CD8-positive, alpha-beta memory T cell (primary cell): ENCODE results near the gene ATP9B. TPM values are rescaled to one million over a fixed set of nuclear protein-coding genes. Genes with fewer than 3 reads are reported as not detected.
"Not testable (repeated sequence)": the region's sequence is repeated elsewhere in the genome, so short reads cannot be mapped to it uniquely, and the experiment has no call there.

Experiments
- CTCF ChIA-PET: fragments of 350-600 bp; sonication (Branson Sonifier 250); formaldehyde crosslinking; loops from one replicate; lab custom pipeline; 2021; ENCODE audit warnings: antibody characterized with exemption; lab: Charles Lee
- POLR2A ChIA-PET: fragments of 350-600 bp; sonication (Branson Sonifier 250); formaldehyde crosslinking; loops from one replicate; lab custom pipeline; 2021; ENCODE audit warnings: antibody characterized with exemption; lab: Charles Lee
- DNase-seq, 5 donors: peaks; one replicate each; pipeline versions ENCODE4 v3.0.0 to v3.0.0-alpha.2; 2020 to 2022; ENCODE audit warnings: mixed read lengths in 1 of 5
- H3K27ac ChIP-seq: one replicate; pipeline ENCODE4 v1.7.0; 2013; ENCODE audit warnings: low read depth, mild to moderate bottlenecking, low read length, moderate library complexity
- H3K27me3 ChIP-seq: 2 replicates; pipeline ENCODE4 v1.7.0; 2013; ENCODE audit warnings: low read length, mild to moderate bottlenecking; ENCODE audit not compliant: insufficient read depth, poor library complexity, severe bottlenecking
- H3K36me3 ChIP-seq: 2 replicates; pipeline ENCODE4 v1.7.0; 2013; ENCODE audit warnings: mild to moderate bottlenecking, low read length, moderate library complexity; ENCODE audit not compliant: insufficient read depth
- H3K4me1 ChIP-seq: 2 replicates; pipeline ENCODE4 v1.7.0; 2013; ENCODE audit warnings: mild to moderate bottlenecking, low read length, moderate library complexity; ENCODE audit not compliant: insufficient read depth
- H3K4me3 ChIP-seq: 2 replicates; pipeline ENCODE4 v1.7.0; 2013; ENCODE audit warnings: mild to moderate bottlenecking, low read length
- H3K9me3 ChIP-seq: 2 replicates; pipeline ENCODE4 v1.7.0; 2013; ENCODE audit warnings: mild to moderate bottlenecking, low read length
- H3K27ac Mint-ChIP-seq, 8 donors: one replicate each; pipeline ENCODE4 v1.8.0; 2020 to 2021; ENCODE audit warnings: mixed read lengths in 8 of 8, mild to moderate bottlenecking in 6 of 8, inconsistent platforms in 3 of 8, moderate library complexity in 3 of 8
- H3K27me3 Mint-ChIP-seq, 2 donors: one replicate each; pipeline ENCODE4 v1.8.0; 2020 to 2021; ENCODE audit warnings: mixed read lengths in 2 of 2, mild to moderate bottlenecking in 1 of 2, moderate library complexity in 1 of 2
- H3K36me3 Mint-ChIP-seq, 3 donors: one replicate each; pipeline ENCODE4 v1.8.0; 2020 to 2021; ENCODE audit warnings: mixed read lengths in 3 of 3, inconsistent platforms in 1 of 3, mild to moderate bottlenecking in 1 of 3
- H3K4me1 Mint-ChIP-seq, 3 donors: one replicate each; pipeline ENCODE4 v1.8.0; 2020 to 2021; ENCODE audit warnings: mixed read lengths in 3 of 3, inconsistent platforms in 1 of 3, mild to moderate bottlenecking in 1 of 3
- H3K4me3 Mint-ChIP-seq, 7 donors: one replicate each; pipeline ENCODE4 v1.8.0; 2020 to 2021; ENCODE audit warnings: mixed read lengths in 7 of 7, mild to moderate bottlenecking in 6 of 7, moderate library complexity in 4 of 7, inconsistent platforms in 2 of 7
- H3K9me3 Mint-ChIP-seq, 5 donors: one replicate each; pipeline ENCODE4 v1.8.0; 2020 to 2022; ENCODE audit warnings: mixed read lengths in 5 of 5, mild to moderate bottlenecking in 3 of 5, moderate library complexity in 2 of 5, inconsistent platforms in 1 of 5
- polyA plus RNA-seq: library from polyadenylated mRNA; unstranded; fragments of 300-500 nt; fragmentation: Illumina TruSeq; gene quantifications from one replicate; pipeline ENCODE4 v1.2.3, GENCODE V29; 2021
- total RNA-seq, 2 experiments: library from RNA; stranded (reverse); gene quantifications; one replicate each; pipeline ENCODE4 v1.2.3, GENCODE V29; 2021

The ATP9B gene
- total and polyA plus RNA-seq, 3 experiments from 2014 or later: 22.0 to 23.4 (median 22.4) TPM

GRCh38 chr18:79283929-79284328 lies 214.7 kb downstream of the ATP9B start:
- no peak overlapping the region for H3K27ac ChIP-seq
- Mint-ChIP-seq H3K4me3 (no peak overlapping the region), H3K27me3 (no peaks in the 10 kb centered on the region), H3K9me3 (peaks cover 0 to 10% (median 3%) of the 10 kb centered on the region in 5 donors), H3K27ac (no peak overlapping the region), H3K4me1 (peaks cover under 1 to 6% (median 1%) of the 10 kb centered on the region in 3 donors), H3K36me3 (peaks cover 21 to 42% (median 26%) of the 10 kb centered on the region in 3 donors)
- CTCF ChIA-PET: no interaction called here
- peaks cover 4% of the 10 kb centered on the region for H3K36me3 ChIP-seq
- no peak overlapping the region for H3K4me3 ChIP-seq
- POLR2A ChIA-PET: no interaction called here
- no peaks in the 10 kb centered on the region for H3K9me3 ChIP-seq
- no peak for DNase-seq
- no peaks in the 10 kb centered on the region for H3K27me3 ChIP-seq
- H3K4me1 ChIP-seq: no peaks in the 10 kb centered on the region

- peaks cover 7 to 18% (median 10%) of the 10 kb centered on the region in 3 donors for H3K4me1 Mint-ChIP-seq
- DNase-seq, CTCF ChIA-PET, H3K36me3 ChIP-seq, H3K9me3 ChIP-seq, H3K4me3 Mint-ChIP-seq, H3K27me3 ChIP-seq, POLR2A ChIA-PET, H3K9me3 Mint-ChIP-seq, H3K4me3 ChIP-seq, H3K27ac ChIP-seq, H3K27ac Mint-ChIP-seq, H3K27me3 Mint-ChIP-seq, H3K4me1 ChIP-seq: not testable (repeated sequence)
- peaks cover 21 to 34% (median 34%) of the 10 kb centered on the region in 3 donors for H3K36me3 Mint-ChIP-seq
Measured at GRCh38 chr18:79285191-79285590, 216.0 kb downstream of the ATP9B start.

GRCh38 chr18:79290409-79290808 lies 221.2 kb downstream of the ATP9B start:
- H3K27me3 ChIP-seq, H3K9me3 ChIP-seq, H3K4me1 ChIP-seq, H3K27ac ChIP-seq, H3K4me3 ChIP-seq, DNase-seq, POLR2A ChIA-PET, H3K27me3 Mint-ChIP-seq, H3K9me3 Mint-ChIP-seq, CTCF ChIA-PET: not testable (repeated sequence)
- H3K36me3 ChIP-seq: peaks cover 12% of the 10 kb centered on the region
- Mint-ChIP-seq H3K4me1 (peaks cover 12 to 25% (median 18%) of the 10 kb centered on the region in 3 donors), H3K27ac (peak overlapping the region in 2 of 8 donors; percentile 61 to 80), H3K36me3 (peaks cover 16 to 35% (median 16%) of the 10 kb centered on the region in 3 donors), H3K4me3 (peak overlapping the region in 2 of 7 donors; percentile 6 to 23)

GRCh38 chr18:79290876-79291275 lies 221.7 kb downstream of the ATP9B start:
- Mint-ChIP-seq H3K9me3 (peaks cover 0 to 5% (median 1%) of the 10 kb centered on the region in 5 donors), H3K4me1 (peaks cover 12 to 25% (median 18%) of the 10 kb centered on the region in 3 donors), H3K36me3 (peaks cover 16 to 38% (median 16%) of the 10 kb centered on the region in 3 donors), H3K27ac (peak overlapping the region in 1 of 8 donors; percentile 61), H3K27me3 (no peaks in the 10 kb centered on the region), H3K4me3 (peak overlapping the region in 1 of 7 donors; percentile 6)
- Histone ChIP-seq H3K27me3 (no peaks in the 10 kb centered on the region), H3K9me3 (no peaks in the 10 kb centered on the region), H3K36me3 (peaks cover 12% of the 10 kb centered on the region), H3K4me3 (no peak overlapping the region), H3K4me1 (no peaks in the 10 kb centered on the region), H3K27ac (no peak overlapping the region)
- ChIA-PET POLR2A (no interaction called here), CTCF (no interaction called here)
- DNase-seq: no peak

- Histone ChIP-seq H3K27ac (no peak overlapping the region), H3K36me3 (peaks cover 12% of the 10 kb centered on the region), H3K9me3 (no peaks in the 10 kb centered on the region), H3K4me1 (no peaks in the 10 kb centered on the region), H3K27me3 (no peaks in the 10 kb centered on the region), H3K4me3 (no peak overlapping the region)
- H3K4me3 Mint-ChIP-seq: no peak overlapping the region
- peaks cover 17 to 65% (median 24%) of the 10 kb centered on the region in 3 donors for H3K36me3 Mint-ChIP-seq
- no peak for DNase-seq
- POLR2A ChIA-PET: interaction anchor here (0.6 kb wide), 1 partner anchor 385 kb away, joined by 4 read pairs; no protein-coding TSS in a partner anchor
- H3K27ac Mint-ChIP-seq: no peak overlapping the region
- peaks cover 0 to under 1% (median 0%) of the 10 kb centered on the region in 5 donors for H3K9me3 Mint-ChIP-seq
- CTCF ChIA-PET: no interaction called here
- H3K27me3 Mint-ChIP-seq: peaks cover 0 to 1% of the 10 kb centered on the region in 2 donors
- H3K4me1 Mint-ChIP-seq: peaks cover 11 to 16% (median 14%) of the 10 kb centered on the region in 3 donors
Measured at GRCh38 chr18:79294235-79294634, 225.0 kb downstream of the ATP9B start.

GRCh38 chr18:79299272-79299671 lies 230.1 kb downstream of the ATP9B start:
- Mint-ChIP-seq H3K9me3 (no peaks in the 10 kb centered on the region), H3K4me1 (no peaks in the 10 kb centered on the region), H3K27me3 (peaks cover 0 to 1% of the 10 kb centered on the region in 2 donors), H3K4me3 (no peak overlapping the region), H3K27ac (peak overlapping the region in 2 of 8 donors; percentile 8 to 55), H3K36me3 (peaks cover 12 to 67% (median 15%) of the 10 kb centered on the region in 3 donors)
- POLR2A ChIA-PET: no interaction called here
- CTCF ChIA-PET: no interaction called here
- Histone ChIP-seq H3K36me3 (peaks cover 4% of the 10 kb centered on the region), H3K27me3 (no peaks in the 10 kb centered on the region), H3K9me3 (no peaks in the 10 kb centered on the region), H3K27ac (no peak overlapping the region), H3K4me3 (no peak overlapping the region), H3K4me1 (no peaks in the 10 kb centered on the region)
- DNase-seq: no peak

- no peaks in the 10 kb centered on the region for H3K4me1 ChIP-seq
- H3K4me3 ChIP-seq: no peak overlapping the region
- no peaks in the 10 kb centered on the region for H3K9me3 ChIP-seq
- no peaks in the 10 kb centered on the region for H3K27me3 ChIP-seq
- Mint-ChIP-seq H3K27ac (peak overlapping the region in 2 of 8 donors; percentile 55 to 75), H3K27me3 (peaks cover 0 to 1% of the 10 kb centered on the region in 2 donors), H3K4me3 (no peak overlapping the region), H3K4me1 (no peaks in the 10 kb centered on the region), H3K36me3 (peaks cover 8 to 67% (median 14%) of the 10 kb centered on the region in 3 donors), H3K9me3 (no peaks in the 10 kb centered on the region)
- POLR2A ChIA-PET: no interaction called here
- CTCF ChIA-PET: no interaction called here
- H3K27ac ChIP-seq: no peak overlapping the region
- no peak for DNase-seq
- no peaks in the 10 kb centered on the region for H3K36me3 ChIP-seq
Measured at GRCh38 chr18:79299711-79300110, 230.5 kb downstream of the ATP9B start.

- H3K4me1 ChIP-seq: no peaks in the 10 kb centered on the region
- H3K27me3 Mint-ChIP-seq: peaks cover 0 to 1% of the 10 kb centered on the region in 2 donors
- no peaks in the 10 kb centered on the region for H3K9me3 Mint-ChIP-seq
- H3K36me3 ChIP-seq: no peaks in the 10 kb centered on the region
- H3K36me3 Mint-ChIP-seq: peaks cover 8 to 70% (median 18%) of the 10 kb centered on the region in 3 donors
- POLR2A ChIA-PET: no interaction called here
- no peaks in the 10 kb centered on the region for H3K4me1 Mint-ChIP-seq
- no peak overlapping the region for H3K27ac Mint-ChIP-seq
- no peaks in the 10 kb centered on the region for H3K27me3 ChIP-seq
- DNase-seq: no peak
- no peak overlapping the region for H3K27ac ChIP-seq
- no peaks in the 10 kb centered on the region for H3K9me3 ChIP-seq
- CTCF ChIA-PET: no interaction called here
- H3K4me3 ChIP-seq: no peak overlapping the region
- no peak overlapping the region for H3K4me3 Mint-ChIP-seq
Measured at GRCh38 chr18:79300413-79300812, 231.2 kb downstream of the ATP9B start.
